ENCODE data around the gene NOC3L.

Gene NOC3L

GRCh38 chr10:94362360-94363250 lies at the start of gene NOC3L:
Gene NOC3L (minus strand): TSS chr10:94362939. CDS start chr10:94362838, 101 bp downstream.
- ChIA-PET POLR2A (interaction anchor here (0.6 to 2.6 kb wide), 9 partner anchors 9 to 160 kb away, joined by 3 to 10 read pairs (median 3); partner anchors contain the start of gene TBC1D12), CTCF (interaction anchor here (0.7 to 1.3 kb wide), 4 partner anchors 14 to 82 kb away, joined by 4 to 6 read pairs (median 4); partner anchors contain the start of gene TBC1D12)
- peak; percentile 98 for DNase-seq (ENCODE audit: extremely low spot score)
- TF ChIP-seq ZNF384 (IDR thresholded peaks at IDR 0.05) (no peak), CTBP1 (IDR thresholded peaks at IDR 0.05; ENCODE audit: borderline replicate concordance) (no peak; the same call in 1 of the 2 replicates), FOXA1 (IDR thresholded peaks at IDR 0.05) (no peak), TARDBP (IDR thresholded peaks at IDR 0.05) (no peak), PKNOX1 (IDR thresholded peaks at IDR 0.05) (peak; percentile 65), ELF4 (IDR thresholded peaks at IDR 0.05) (peak; percentile 78), FOXM1 (IDR thresholded peaks at IDR 0.05; ENCODE audit: borderline replicate concordance) (no peak), L3MBTL2 (conservative IDR thresholded peaks at IDR 0.05) (peak; percentile 100)

GRCh38 chr10:94412449-94412848 lies 49.7 kb upstream of the NOC3L start:
- ChIA-PET CTCF (no interaction called here), POLR2A (interaction anchor here (1.5 kb wide), 1 partner anchor 50 kb away, joined by 3 read pairs; no protein-coding TSS in a partner anchor)
- no peak for TF ChIP-seq SUZ12 (IDR thresholded peaks at IDR 0.05)
- no peak for TF ChIP-seq FOXM1 (IDR thresholded peaks at IDR 0.05; ENCODE audit: borderline replicate concordance)
- no peak for TF ChIP-seq FOXK2 (IDR thresholded peaks at IDR 0.05)
- no peak for TF ChIP-seq TARDBP (IDR thresholded peaks at IDR 0.05)
- no peak for TF ChIP-seq ELF4 (IDR thresholded peaks at IDR 0.05)
- no peak for TF ChIP-seq HDGF (IDR thresholded peaks at IDR 0.05; ENCODE audit: borderline replicate concordance)
- TF ChIP-seq ARNT (IDR thresholded peaks at IDR 0.05) = no peak
- TF ChIP-seq NFRKB (IDR thresholded peaks at IDR 0.05) = no peak
- no peak for TF ChIP-seq L3MBTL2 (conservative IDR thresholded peaks at IDR 0.05)
- no peak for TF ChIP-seq BHLHE40 (IDR thresholded peaks at IDR 0.05; ENCODE audit: borderline replicate concordance)
- TF ChIP-seq LEF1 (IDR thresholded peaks at IDR 0.05; ENCODE audit: borderline replicate concordance) = no peak
- TF ChIP-seq PKNOX1 (IDR thresholded peaks at IDR 0.05) = no peak
- TF ChIP-seq CTBP1 (IDR thresholded peaks at IDR 0.05; ENCODE audit: borderline replicate concordance) = no peak
- TF ChIP-seq ZNF384 (IDR thresholded peaks at IDR 0.05) = no peak
- no peak for TF ChIP-seq FOXA1 (IDR thresholded peaks at IDR 0.05)
- DNase-seq (ENCODE audit: extremely low spot score) = no peak

- POLR2A ChIA-PET = interaction anchor here (1.2 kb wide), 1 partner anchor 9 kb away, joined by 4 read pairs; the partner anchor contains the start of gene TBC1D12
- CTCF ChIA-PET = interaction anchor here (0.9 kb wide), 1 partner anchor 8 kb away, joined by 3 read pairs; no protein-coding TSS in a partner anchor
- no peak for TF ChIP-seq FOXK2 (IDR thresholded peaks at IDR 0.05)
- no peak for DNase-seq (ENCODE audit: extremely low spot score)
Observed at GRCh38 chr10:94411304-94411703, 48.6 kb upstream of the NOC3L start.

GRCh38 chr10:94409021-94409657 lies 46.4 kb upstream of the NOC3L start:
- CTCF ChIA-PET = interaction anchor here (0.6 kb wide), 1 partner anchor 49 kb away, joined by 3 read pairs; no protein-coding TSS in a partner anchor
- POLR2A ChIA-PET = interaction anchor here (1.0 kb wide), 1 partner anchor 47 kb away, joined by 3 read pairs; the partner anchor contains the start of gene NOC3L
- DNase-seq (ENCODE audit: extremely low spot score) = no peak
- TF ChIP-seq TARDBP (IDR thresholded peaks at IDR 0.05) = no peak
- TF ChIP-seq SUZ12 (IDR thresholded peaks at IDR 0.05) = no peak
- TF ChIP-seq NFRKB (IDR thresholded peaks at IDR 0.05) = no peak

- CTCF ChIA-PET = interaction anchor here (1.4 kb wide), 1 partner anchor 44 kb away, joined by 3 read pairs; no protein-coding TSS in a partner anchor
- DNase-seq (ENCODE audit: extremely low spot score) = no peak
- no peak for TF ChIP-seq TARDBP (IDR thresholded peaks at IDR 0.05)
- POLR2A ChIA-PET = interaction anchor here (1.3 kb wide), 1 partner anchor 138 kb away, joined by 4 read pairs; the partner anchor contains the start of gene HELLS
Observed at GRCh38 chr10:94407668-94408067, 44.9 kb upstream of the NOC3L start.

- ChIA-PET POLR2A (no interaction called here), CTCF (no interaction called here)
- DNase-seq (ENCODE audit: extremely low spot score) = no peak
- TF ChIP-seq HDGF (IDR thresholded peaks at IDR 0.05; ENCODE audit: borderline replicate concordance) = no peak
Observed at GRCh38 chr10:94405406-94405805, 42.7 kb upstream of the NOC3L start.
